ENCODE measurements around the gene MICAL3. TPM values are rescaled to one million over a fixed set of nuclear protein-coding genes. Genes with fewer than 3 reads are reported as not detected.

MICAL3 gene
- total and polyA plus RNA-seq, 9 of the 15 experiments (the other 6 are each of a cell fraction or from before 2014, with no cell fraction given): 0.53 to 32.1 (median 12.3) TPM

DNA sequence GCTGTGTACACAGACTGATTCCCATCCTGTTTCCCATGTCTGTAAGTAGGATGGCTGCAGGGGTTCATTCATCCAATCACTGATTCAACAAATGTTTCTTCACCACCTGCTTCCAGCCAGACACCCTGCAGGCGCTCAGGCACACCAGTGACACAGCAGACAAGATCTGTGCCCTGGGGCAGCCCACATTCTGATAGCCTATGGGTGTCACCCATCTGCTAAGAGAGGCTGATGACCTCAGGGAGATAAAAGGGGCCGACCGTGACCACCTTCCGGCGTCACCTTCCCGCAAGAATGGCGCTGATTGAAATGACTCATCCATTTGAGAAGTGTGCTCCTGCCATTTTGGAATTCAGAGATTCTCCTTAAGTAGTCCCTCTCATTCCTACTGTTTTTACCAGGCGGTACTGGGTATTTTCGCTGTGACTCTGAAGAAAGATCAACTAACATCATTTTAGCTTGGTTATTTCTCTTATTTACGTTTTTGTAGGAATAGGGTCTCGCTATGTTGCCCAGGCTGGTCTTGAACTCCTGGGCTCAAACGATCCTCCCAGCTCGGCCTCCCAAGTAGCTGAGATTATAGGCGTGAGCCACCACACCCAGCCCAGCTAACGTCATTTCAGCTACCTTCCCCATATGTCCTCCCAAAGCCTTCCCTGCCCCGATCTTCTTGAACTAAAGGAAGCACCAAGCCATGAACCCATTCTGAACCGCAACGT lies 176.8 kb downstream of the MICAL3 start (continued):
- TF ChIP-seq TCF7 (IDR thresholded peaks at IDR 0.05; ENCODE audit: borderline replicate concordance) (peak; percentile 96), CAMTA2 (CRISPR knock-in tag; conservative IDR thresholded peaks at IDR 0.05) (no peak), GABPA (tag; conservative IDR thresholded peaks at IDR 0.05; ENCODE audit: low read depth) (peak; percentile 52; the same call in 1 of the 2 replicates), MYC (IDR thresholded peaks at IDR 0.05; ENCODE audit: low read depth, low read length) (peak; percentile 40; the same call in 1 of the 2 replicates), MYC (CRISPR knock-in tag; IDR thresholded peaks at IDR 0.05; ENCODE audit: borderline replicate concordance, low read depth) (no peak), ZNF778 (CRISPR knock-in tag; IDR thresholded peaks at IDR 0.05) (no peak), FOXA1 (IDR thresholded peaks at IDR 0.05; ENCODE audit: borderline replicate concordance) (no peak), SMARCA4 (IDR thresholded peaks at IDR 0.05) (peak; percentile 71; the same call in 1 of the 2 replicates), HCFC1 (IDR thresholded peaks at IDR 0.05; ENCODE audit: low read depth, low read length) (no peak), SMARCE1 (IDR thresholded peaks at IDR 0.05) (0 out of 2 replicates have a peak, but pooled peaks have one; percentile 54), PCBP2 (IDR thresholded peaks at IDR 0.05; ENCODE audit: low read depth, low read length, poor library complexity, severe bottlenecking) (no peak), GTF2E2 (tag; IDR thresholded peaks at IDR 0.05) (no peak), KDM1A (IDR thresholded peaks at IDR 0.05) (peak; percentile 96 to 98), NCOA1 (IDR thresholded peaks at IDR 0.05; ENCODE audit: low read depth) (peak; percentile 24; the same call in 1 of the 2 replicates)
- TF ChIP-seq, protein P1, sequence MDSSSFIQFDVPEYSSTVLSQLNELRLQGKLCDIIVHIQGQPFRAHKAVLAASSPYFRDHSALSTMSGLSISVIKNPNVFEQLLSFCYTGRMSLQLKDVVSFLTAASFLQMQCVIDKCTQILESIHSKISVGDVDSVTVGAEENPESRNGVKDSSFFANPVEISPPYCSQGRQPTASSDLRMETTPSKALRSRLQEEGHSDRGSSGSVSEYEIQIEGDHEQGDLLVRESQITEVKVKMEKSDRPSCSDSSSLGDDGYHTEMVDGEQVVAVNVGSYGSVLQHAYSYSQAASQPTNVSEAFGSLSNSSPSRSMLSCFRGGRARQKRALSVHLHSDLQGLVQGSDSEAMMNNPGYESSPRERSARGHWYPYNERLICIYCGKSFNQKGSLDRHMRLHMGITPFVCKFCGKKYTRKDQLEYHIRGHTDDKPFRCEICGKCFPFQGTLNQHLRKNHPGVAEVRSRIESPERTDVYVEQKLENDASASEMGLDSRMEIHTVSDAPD (CRISPR knock-in tag; IDR thresholded peaks at IDR 0.05): no peak
- TF ChIP-seq, protein P2, sequence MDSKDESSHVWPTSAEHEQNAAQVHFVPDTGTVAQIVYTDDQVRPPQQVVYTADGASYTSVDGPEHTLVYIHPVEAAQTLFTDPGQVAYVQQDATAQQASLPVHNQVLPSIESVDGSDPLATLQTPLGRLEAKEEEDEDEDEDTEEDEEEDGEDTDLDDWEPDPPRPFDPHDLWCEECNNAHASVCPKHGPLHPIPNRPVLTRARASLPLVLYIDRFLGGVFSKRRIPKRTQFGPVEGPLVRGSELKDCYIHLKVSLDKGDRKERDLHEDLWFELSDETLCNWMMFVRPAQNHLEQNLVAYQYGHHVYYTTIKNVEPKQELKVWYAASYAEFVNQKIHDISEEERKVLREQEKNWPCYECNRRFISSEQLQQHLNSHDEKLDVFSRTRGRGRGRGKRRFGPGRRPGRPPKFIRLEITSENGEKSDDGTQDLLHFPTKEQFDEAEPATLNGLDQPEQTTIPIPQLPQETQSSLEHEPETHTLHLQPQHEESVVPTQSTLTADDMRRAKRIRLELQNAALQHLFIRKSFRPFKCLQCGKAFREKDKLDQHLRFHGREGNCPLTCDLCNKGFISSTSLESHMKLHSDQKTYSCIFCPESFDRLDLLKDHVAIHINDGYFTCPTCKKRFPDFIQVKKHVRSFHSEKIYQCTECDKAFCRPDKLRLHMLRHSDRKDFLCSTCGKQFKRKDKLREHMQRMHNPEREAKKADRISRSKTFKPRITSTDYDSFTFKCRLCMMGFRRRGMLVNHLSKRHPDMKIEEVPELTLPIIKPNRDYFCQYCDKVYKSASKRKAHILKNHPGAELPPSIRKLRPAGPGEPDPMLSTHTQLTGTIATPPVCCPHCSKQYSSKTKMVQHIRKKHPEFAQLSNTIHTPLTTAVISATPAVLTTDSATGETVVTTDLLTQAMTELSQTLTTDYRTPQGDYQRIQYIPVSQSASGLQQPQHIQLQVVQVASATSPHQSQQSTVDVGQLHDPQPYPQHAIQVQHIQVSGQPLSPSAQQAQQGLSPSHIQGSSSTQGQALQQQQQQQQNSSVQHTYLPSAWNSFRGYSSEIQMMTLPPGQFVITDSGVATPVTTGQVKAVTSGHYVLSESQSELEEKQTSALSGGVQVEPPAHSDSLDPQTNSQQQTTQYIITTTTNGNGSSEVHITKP (IDR thresholded peaks at IDR 0.05; ENCODE audit: partially characterized antibody): peak; percentile 12
- TF ChIP-seq, protein P3, sequence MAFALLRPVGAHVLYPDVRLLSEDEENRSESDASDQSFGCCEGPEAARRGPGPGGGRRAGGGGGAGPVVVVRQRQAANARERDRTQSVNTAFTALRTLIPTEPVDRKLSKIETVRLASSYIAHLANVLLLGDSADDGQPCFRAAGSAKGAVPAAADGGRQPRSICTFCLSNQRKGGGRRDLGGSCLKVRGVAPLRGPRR (CRISPR knock-in tag; IDR thresholded peaks at IDR 0.05): no peak
- TF ChIP-seq, protein P4, sequence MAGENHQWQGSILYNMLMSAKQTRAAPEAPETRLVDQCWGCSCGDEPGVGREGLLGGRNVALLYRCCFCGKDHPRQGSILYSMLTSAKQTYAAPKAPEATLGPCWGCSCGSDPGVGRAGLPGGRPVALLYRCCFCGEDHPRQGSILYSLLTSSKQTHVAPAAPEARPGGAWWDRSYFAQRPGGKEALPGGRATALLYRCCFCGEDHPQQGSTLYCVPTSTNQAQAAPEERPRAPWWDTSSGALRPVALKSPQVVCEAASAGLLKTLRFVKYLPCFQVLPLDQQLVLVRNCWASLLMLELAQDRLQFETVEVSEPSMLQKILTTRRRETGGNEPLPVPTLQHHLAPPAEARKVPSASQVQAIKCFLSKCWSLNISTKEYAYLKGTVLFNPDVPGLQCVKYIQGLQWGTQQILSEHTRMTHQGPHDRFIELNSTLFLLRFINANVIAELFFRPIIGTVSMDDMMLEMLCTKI (IDR thresholded peaks at IDR 0.05; ENCODE audit: partially characterized antibody): no peak
- TF ChIP-seq, protein P5, sequence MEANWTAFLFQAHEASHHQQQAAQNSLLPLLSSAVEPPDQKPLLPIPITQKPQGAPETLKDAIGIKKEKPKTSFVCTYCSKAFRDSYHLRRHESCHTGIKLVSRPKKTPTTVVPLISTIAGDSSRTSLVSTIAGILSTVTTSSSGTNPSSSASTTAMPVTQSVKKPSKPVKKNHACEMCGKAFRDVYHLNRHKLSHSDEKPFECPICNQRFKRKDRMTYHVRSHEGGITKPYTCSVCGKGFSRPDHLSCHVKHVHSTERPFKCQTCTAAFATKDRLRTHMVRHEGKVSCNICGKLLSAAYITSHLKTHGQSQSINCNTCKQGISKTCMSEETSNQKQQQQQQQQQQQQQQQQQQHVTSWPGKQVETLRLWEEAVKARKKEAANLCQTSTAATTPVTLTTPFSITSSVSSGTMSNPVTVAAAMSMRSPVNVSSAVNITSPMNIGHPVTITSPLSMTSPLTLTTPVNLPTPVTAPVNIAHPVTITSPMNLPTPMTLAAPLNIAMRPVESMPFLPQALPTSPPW (CRISPR knock-in tag; IDR thresholded peaks at IDR 0.05): peak; percentile 29; the same call in 1 of the 2 replicates

All from K562 (cell line).